ENCODE measurements around the gene IFT122.
"Not testable (repeated sequence)": the region's sequence is repeated elsewhere in the genome, so short reads cannot be mapped to it uniquely, and the experiment has no call there.

The IFT122 gene, protein sequence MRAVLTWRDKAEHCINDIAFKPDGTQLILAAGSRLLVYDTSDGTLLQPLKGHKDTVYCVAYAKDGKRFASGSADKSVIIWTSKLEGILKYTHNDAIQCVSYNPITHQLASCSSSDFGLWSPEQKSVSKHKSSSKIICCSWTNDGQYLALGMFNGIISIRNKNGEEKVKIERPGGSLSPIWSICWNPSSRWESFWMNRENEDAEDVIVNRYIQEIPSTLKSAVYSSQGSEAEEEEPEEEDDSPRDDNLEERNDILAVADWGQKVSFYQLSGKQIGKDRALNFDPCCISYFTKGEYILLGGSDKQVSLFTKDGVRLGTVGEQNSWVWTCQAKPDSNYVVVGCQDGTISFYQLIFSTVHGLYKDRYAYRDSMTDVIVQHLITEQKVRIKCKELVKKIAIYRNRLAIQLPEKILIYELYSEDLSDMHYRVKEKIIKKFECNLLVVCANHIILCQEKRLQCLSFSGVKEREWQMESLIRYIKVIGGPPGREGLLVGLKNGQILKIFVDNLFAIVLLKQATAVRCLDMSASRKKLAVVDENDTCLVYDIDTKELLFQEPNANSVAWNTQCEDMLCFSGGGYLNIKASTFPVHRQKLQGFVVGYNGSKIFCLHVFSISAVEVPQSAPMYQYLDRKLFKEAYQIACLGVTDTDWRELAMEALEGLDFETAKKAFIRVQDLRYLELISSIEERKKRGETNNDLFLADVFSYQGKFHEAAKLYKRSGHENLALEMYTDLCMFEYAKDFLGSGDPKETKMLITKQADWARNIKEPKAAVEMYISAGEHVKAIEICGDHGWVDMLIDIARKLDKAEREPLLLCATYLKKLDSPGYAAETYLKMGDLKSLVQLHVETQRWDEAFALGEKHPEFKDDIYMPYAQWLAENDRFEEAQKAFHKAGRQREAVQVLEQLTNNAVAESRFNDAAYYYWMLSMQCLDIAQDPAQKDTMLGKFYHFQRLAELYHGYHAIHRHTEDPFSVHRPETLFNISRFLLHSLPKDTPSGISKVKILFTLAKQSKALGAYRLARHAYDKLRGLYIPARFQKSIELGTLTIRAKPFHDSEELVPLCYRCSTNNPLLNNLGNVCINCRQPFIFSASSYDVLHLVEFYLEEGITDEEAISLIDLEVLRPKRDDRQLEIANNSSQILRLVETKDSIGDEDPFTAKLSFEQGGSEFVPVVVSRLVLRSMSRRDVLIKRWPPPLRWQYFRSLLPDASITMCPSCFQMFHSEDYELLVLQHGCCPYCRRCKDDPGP

DNA sequence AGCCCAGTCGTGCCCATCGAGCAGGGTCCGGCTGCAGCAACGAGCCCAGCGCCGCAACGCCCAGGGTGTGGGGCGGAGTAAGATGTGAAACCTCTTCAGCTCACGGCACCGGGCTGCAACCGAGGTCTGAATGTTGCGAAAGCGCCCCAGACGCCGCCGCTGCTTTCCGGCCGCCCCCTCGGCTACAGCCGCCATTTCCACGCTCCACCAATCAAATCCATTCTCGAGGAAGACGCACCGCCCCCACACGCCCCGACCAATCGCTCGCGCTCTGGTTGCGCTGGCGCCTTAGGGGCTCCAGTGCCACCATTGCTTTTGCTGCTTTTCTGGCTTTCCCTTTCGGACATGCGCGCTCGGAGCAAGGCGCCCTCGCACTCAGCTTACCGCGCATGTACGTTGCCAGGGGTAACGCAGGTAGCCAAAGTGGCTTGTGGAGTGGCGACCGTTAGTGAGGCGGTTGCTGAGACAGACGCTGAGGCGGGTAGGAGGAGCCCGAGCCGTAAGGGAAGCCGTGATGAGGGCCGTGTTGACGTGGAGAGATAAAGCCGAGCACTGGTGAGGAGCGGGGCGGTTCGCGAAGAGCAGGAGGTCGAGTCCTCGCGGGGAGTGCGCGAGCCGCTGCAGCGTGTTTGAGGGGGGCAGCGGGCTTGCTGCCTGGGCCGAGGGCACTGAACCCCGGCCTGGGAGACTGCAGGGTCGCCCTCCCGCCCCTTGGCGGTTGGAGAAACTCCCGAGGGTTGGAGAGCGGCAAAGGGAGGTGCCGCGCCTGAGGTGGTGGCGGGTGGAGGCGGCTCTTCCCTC is at the start of gene IFT122, which contains the start of gene MBD4:
Gene IFT122, plus strand, starts transcription at position 408 of the 801 bp plus-strand sequence. Its CDS starts 107 bp downstream, at position 515.
Gene MBD4, minus strand, starts transcription at position 132 of the 801 bp plus-strand sequence. Its CDS starts 115 bp downstream, at position 17.
- peak; percentile 98 for DNase-seq (ENCODE audit: low read depth in 2 of 2)

DNA sequence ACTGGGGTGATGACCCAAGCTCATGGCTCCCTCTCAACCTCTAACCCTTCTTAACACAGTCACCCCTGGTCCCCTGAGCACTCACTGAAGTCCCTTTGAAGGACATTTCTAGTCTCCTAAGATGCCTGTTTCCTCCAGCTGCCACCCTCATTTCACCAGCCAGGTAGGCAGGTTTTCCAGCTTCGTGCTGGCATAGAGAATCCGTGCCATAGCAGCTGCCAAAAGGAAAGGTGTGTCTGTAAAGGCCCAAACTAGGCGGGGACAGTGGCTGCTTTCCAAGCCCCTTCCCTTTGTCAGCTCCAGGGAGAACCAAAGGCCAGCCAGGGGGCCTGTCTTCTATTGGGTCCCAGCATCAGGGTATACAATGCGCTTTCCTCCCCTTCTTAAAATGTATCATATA is 48.4 kb upstream of the IFT122 start:
- not testable (repeated sequence) for DNase-seq (ENCODE audit: low read depth in 2 of 2)

DNA sequence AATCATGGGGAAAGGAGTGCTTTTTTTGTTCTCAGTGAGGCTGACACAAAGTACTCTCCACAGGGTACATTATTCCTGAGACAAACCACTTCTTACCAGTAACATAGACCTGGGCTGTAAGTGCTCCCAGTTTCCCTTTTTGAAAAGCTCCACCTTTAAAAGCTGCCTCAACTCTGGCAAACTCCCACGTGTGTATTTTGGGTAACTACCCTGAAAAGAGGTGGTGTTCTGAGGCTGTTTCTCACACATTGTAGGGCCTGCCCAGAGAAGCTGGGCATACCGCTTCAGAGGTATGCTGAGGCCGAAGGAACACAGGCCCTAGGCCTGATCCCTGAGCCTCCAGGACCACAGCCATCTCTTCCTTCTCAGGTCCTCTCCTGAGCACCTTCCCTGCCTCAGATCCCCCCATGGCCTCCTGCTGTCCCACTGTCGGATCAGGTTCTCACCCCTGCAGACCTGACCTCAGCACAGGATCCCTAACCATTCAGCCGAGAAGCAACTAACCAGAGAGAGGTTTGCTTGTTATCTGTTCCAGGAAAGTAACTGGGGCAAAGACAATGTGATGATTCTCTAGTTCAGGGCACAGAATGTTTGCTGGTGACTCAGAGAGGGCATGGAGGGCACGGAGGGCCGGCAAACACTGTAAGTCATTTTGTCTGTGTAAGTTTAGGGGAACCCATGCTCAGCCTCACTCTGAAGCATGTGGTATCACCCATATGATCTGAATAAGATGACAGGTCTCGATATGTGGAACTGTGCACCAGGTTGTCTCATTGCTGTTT is 47.7 kb upstream of the IFT122 start:
- DNase-seq (ENCODE audit: low read depth in 2 of 2): not testable (repeated sequence)

DNA sequence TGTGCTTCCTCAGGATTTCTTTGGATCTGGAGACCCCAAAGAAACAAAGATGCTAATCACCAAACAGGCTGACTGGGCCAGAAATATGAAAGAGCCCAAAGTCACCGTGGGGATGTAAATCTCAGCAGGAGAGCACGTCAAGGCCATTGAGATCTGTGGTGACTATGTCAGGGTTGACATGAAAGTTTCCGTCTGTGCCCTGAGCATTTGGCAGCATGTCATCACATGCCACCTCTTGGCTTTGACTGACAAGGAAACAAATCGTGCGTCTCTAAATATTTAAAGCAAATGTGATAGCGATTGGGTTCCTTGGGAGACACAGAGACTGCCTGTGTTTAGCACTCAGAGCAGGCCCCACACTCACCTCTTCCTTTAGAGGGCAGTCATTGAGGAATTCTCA is 46.8 kb upstream of the IFT122 start:
- no peak for DNase-seq (ENCODE audit: low read depth in 2 of 2)

DNA sequence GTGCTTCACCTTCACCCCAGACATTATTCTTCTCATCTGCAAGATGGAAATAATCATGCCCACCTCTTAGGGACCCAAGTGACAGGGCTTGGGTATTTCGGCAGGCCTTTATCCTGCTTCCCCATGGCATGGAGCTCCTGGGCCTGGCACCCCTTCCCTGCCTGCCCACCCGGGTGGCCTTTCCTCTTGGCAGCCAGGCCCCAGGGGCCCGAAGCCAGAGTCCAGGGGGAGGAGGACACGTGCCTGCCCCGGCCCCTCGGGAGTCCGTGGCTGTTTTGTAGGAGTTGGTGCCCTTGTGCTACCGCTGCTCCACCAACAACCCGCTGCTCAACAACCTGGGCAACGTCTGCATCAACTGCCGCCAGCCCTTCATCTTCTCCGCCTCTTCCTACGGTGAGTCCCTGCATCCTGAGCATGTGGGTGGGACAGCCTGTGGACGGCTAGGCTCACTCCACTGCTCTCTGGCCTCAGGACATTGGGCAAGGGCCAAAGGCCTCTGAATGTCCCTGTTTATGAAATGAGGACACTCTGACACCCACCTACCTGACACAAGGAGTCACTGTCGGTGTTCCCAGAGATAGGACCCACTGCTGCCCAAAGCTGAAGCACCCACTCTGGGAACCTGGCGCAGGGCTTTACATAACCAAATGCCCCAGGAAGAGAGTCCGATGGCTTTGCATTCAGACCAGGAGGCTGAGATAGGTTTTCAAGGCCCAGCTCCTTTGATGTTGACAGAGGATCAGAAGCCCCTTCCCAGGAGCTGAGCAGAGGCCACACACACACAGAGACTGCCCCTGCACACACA is 46.1 kb upstream of the IFT122 start:
- not testable (repeated sequence) for DNase-seq (ENCODE audit: low read depth in 2 of 2)

DNA sequence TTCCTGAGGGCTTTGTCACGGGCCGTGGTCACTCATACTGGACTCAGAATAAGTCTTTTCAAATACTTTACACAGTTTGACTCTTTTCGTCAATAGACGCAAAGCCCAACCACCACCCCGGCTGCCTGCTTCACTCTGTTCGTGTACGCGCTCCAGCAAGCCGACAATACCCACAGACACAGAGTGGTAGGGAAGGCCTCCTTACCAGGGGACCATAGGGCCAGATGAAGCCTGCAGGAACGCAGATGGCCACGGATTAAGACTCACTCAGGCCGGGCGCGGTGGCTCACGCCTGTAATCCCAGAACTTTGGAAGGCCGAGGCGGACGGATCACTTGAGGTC is 41.2 kb upstream of the IFT122 start:
- no peak for DNase-seq (ENCODE audit: low read depth in 2 of 2)

DNA sequence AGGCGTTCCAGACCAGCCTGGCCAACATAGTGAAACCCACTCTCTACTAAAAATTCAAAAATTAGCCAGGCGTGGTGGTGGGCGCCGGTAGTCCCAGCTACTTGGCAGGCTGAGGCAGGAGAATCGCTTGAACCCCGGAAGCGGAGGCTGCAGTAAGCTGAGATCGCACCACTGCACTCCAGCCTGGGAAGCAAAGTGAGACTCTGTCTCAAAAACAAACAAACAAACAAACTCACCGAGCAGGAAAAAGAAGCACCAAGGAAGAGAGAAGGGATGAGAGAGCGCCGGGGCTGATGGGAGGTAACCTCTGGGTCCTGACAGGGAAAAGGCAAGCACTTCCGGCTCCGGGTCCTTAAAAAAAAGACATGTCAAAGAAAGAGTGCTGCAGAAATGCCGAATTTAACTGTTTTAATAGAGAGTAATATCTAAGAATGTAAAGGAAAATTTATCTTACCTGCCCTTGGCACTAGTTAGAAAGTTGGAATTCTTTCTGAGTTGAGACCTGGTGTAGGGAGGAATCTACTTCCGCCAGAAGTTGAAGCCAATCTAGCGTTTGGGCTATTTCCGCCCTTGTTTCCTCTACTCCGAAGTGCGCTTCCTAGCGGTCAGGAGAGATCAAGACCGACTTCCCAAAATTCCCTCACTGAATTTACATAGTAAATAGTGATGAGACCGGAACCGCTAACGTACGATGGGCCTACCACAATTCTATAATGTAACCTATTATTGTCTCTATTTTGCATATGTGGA is 40.7 kb upstream of the IFT122 start:
- peak; percentile 55 to 62 for DNase-seq (ENCODE audit: low read depth in 2 of 2)

DNA sequence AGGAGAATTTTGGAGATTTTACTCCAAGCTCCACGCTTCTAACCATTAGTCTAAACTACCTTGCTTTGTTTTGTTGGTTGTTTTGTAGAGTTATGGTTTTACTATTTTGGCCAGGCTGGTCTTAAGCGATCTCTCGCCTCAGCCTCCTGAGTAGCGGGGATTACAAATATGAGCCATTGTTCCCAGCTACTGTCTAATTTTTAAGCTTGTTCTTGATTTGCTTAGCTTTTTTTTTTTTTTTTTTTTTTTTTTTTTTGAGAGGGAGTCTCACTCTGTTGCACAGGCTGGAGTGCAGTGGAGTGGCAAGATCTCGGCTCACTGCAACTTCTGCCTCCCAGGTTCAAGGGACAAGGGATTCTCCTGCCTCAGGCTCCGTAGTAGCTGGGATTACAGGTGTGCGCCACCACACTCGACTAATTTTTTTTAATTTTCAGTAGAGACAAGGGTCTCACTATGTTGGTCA is 40.1 kb upstream of the IFT122 start:
- no peak for DNase-seq (ENCODE audit: low read depth in 2 of 2)

DNA sequence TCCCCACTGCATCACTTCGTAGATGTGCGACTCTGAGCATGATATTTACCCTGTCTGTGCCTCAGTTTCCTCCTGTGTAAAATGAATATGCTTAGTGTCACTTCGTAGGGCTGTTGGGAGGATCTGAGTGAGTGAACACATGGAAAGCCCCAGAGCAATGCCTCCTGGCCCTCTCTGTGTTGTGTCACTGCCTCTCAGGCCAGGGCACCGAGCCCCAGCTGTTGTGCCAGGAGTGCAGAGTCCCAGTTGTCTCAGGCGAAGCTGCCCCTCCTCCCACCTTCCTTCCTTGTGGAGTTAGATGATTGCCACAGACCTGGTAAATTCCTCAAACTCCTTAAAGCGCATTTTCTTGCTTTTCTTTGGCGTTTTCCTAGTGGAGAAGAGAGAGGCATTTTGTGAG is 37.8 kb upstream of the IFT122 start:
- DNase-seq (ENCODE audit: low read depth in 2 of 2): no peak

DNA sequence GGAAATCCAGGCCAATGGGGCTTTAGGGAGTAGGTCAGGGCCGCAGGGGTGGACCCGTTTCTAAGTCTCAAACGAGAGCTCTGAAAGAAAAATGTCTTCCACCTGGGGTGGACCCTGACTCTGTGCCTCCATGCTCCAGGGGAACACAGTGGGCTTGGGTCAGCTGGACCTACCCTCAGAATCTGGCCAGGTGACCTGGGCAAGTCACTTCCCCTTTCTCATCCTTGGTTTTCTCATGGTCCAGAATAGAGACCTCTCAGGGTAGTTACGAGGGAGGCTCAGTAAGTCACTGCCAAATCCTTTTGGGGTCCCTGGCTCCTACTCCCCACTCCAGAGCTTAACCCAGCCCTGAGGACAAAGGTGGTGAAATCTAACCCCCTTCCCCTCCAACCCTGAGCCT is 37.4 kb upstream of the IFT122 start:
- DNase-seq (ENCODE audit: low read depth in 2 of 2): no peak

DNA sequence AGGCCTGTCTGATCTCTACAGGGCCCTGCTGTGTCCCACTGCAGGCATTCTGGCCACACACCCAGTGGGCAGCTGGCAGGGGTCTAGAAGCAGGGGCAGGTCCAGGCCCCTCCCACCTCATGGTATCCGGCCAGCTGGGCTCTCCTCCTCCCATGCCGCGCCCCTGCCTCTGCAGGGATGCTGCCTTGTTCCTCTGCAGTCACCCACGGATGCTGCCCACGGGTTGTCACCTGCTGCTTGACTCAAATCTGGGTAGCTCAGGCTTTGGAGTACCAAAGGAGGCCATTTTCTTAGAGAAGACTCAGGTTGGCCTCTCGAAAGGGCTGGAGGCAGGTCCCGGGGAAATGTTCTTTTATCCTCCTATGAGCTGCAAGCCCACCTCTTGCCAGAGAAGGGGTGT is 36.6 kb upstream of the IFT122 start:
- DNase-seq (ENCODE audit: low read depth in 2 of 2): no peak

DNA sequence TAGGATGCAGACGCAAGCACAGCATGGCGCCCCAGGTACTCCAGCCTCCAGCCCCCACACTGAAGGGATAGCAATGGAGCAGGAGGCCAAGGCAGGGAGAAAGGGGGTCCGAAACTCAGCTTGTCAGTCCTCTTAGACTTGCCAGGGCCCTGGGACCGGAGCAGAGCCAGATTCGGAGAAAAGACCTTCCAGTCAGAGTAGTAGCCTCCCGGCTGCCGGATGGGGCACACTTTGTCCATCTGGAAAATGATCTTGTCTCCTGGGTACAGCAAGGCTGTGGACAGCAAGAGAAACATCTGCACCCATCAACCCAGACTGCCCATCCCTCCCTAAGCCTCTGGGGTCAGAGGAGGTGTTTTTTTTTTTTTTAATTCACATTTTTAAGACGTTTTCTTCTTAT is 35.9 kb upstream of the IFT122 start:
- DNase-seq (ENCODE audit: low read depth in 2 of 2): no peak

DNA sequence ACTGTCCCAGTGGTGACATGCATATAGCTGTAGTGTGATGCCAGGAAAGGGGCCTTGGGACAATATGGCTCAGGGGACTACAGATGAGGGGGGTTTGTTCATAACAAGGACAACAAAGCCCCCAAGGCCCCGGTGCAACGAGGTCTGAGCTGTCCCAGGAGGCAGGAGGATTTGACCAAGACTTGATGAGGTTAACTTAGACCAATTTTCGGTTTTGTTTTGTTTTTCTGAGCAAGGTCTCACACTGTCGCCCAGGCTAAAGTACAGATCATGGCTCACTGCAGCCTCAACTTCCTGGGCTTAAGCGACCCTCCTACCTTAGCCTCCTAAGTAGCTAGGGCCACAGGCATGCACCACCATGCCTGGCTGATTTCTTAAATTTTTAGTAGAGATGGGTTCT is 35.4 kb upstream of the IFT122 start:
- no peak for DNase-seq (ENCODE audit: low read depth in 2 of 2)

DNA sequence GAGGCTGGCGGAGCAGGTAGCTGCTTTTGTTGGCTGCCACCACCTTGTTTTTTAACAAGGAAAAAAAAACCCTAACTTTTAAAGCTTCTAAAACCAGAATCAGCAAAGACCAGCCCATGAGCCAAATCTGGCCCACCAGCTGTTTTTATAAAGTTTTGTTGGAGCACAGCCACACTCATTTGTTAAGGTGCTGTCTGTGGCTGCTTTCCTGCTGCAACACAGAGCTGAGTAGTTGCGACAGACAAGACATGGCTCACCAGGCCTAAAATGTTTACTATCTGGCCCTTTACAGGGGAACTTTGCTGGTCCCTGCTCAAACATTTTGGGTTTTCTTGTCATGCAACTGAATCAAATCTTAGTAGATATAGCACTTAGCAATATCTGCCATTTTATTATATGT is 30.5 kb upstream of the IFT122 start:
- no peak for DNase-seq (ENCODE audit: low read depth in 2 of 2)

DNA sequence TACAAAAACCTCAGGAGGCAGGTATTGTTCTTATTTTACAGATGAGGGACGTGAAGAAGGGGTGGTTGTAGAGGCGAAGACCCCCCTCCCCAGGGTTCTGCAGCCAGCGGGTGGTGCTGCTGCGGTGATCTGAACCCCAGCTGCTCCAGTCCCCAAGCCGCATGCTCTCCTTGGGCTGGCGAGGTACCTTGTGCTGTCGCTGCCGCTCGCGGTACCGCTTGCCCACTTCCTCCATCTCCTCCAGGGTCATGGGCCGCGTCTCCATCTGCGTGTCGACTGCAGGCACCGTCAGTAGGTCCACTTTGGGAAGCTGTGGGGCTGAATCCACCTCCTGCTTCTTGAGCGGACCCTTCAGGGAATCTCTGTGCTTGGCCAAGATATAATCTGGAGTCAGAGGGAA is 29.1 kb upstream of the IFT122 start:
- no peak for DNase-seq (ENCODE audit: low read depth in 2 of 2)

DNA sequence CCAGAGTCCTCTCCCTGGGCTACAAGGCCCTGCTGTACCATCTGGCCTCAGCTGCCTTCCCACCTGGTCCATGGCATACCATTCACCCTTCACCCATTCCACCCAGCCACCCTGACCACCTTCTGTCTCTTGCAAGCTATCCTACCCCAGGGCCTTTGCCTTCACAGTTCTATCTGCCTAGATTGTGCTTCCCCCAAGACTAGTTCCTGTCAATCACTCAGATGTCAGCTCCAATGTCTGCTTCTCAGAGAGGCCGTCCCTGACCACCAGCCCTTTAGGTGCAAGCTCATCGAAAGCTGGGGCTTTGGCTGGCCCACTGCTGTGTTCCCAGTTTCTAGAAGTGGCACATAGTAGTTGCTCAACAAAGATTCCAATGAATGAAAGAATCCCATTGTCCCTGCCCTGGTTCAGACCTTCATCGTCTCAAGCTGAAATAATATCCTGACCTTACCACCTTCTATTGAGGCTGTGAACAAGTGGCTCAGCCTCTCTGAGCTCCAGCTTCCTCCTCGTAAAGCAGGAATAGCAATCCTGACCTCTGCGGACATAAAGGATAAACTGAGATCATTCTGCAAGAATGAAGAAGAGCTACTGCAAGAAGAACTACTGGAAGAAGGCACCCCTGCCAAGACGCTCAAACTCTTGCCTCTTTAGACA is 27.4 kb upstream of the IFT122 start:
- no peak for DNase-seq (ENCODE audit: low read depth in 2 of 2)

DNA sequence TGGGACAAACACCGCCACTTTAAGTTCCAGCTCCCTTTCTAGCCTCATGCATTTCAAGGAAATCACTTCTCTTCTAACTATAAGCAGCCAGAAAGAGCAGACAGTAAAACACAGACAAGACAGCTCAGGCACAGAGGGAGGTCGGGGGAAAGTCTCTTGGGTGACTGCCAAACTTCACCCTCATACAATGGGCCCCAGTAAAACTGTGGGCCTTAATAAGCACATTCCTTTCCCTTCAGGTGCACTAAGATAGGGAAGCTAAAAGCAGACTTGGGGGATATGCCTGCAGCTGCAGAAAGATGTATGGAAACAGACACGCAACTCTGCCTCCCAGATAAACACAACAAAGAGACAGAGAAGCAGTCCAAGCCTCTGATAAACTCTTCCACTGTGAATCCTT is 26.8 kb upstream of the IFT122 start:
- DNase-seq (ENCODE audit: low read depth in 2 of 2): not testable (repeated sequence)

All from stimulated activated CD8-positive, alpha-beta memory T cell treated with anti-CD3 and anti-CD28 coated beads, Interleukin-7, amount 100 ng/mL, for 4 hours (primary cell).